WTC11 (cell line): ENCODE measurements around the gene ZDHHC22. TPM values are rescaled to one million over a fixed set of nuclear protein-coding genes. Genes with fewer than 3 reads are reported as not detected.

ENCODE experiments used
- ATAC-seq: fragments of 200-7000 bp; cut with Tn5 transposase; 2 replicates; pipeline ENCODE4 v1.10.0; 2021; ENCODE audit warnings: mild to moderate bottlenecking, moderate library complexity
- CTCF ChIA-PET: fragments of 300-600 bp; sonication (Branson Sonifier 250); formaldehyde crosslinking; loops from one replicate; lab custom pipeline; 2021; ENCODE audit warnings: antibody characterized with exemption; lab: Charles Lee
- POLR2A ChIA-PET: fragments of 350-600 bp; sonication (Branson Sonifier 250); formaldehyde crosslinking; loops from one replicate; lab custom pipeline; 2021; ENCODE audit warnings: antibody characterized with exemption; lab: Charles Lee
- DNase-seq: peaks from one replicate; pipeline ENCODE4 v3.0.0; 2021; ENCODE audit warnings: low spot score
- H3K27ac Mint-ChIP-seq: 2 replicates; pipeline ENCODE4 v1.8.0; 2021; ENCODE audit warnings: mixed read lengths
- H3K27me3 Mint-ChIP-seq: 2 replicates; pipeline ENCODE4 v1.8.0; 2021; ENCODE audit warnings: low read depth, mild to moderate bottlenecking, moderate library complexity, mixed read lengths
- H3K36me3 Mint-ChIP-seq: 2 replicates; pipeline ENCODE4 v1.8.0; 2021; ENCODE audit warnings: mixed read lengths
- H3K4me1 Mint-ChIP-seq: 2 replicates; pipeline ENCODE4 v1.8.0; 2022; ENCODE audit warnings: mixed read lengths
- H3K4me3 Mint-ChIP-seq: 2 replicates; pipeline ENCODE4 v1.8.0; 2021; ENCODE audit warnings: mild to moderate bottlenecking, moderate library complexity, mixed read lengths
- H3K9me3 Mint-ChIP-seq: 2 replicates; pipeline ENCODE4 v1.8.0; 2021; ENCODE audit warnings: mixed read lengths
- AFF4 ChIP-seq: sonication (generic); formaldehyde crosslinking; IDR thresholded peaks from 2 replicates; pipeline ENCODE4 v1.8.1; 2023; ENCODE audit warnings: mild to moderate bottlenecking, missing genetic modification reagents, borderline replicate concordance
- ARID4B ChIP-seq: sonication (generic); formaldehyde crosslinking; IDR thresholded peaks from 2 replicates; pipeline ENCODE4 v1.8.0; 2023; ENCODE audit warnings: missing genetic modification reagents, mild to moderate bottlenecking, borderline replicate concordance
- ERG ChIP-seq: fragments of 250-450 bp; sonication (Bioruptor Pico); IDR thresholded peaks from 2 replicates; pipeline ENCODE4 v1.8.0; 2021; ENCODE audit warnings: mild to moderate bottlenecking
- ETV6 ChIP-seq: sonication (generic); formaldehyde crosslinking; IDR thresholded peaks from 2 replicates; pipeline ENCODE4 v1.8.1; 2022; ENCODE audit warnings: mild to moderate bottlenecking, missing genetic modification reagents
- FOXJ3 ChIP-seq: sonication (generic); formaldehyde crosslinking; IDR thresholded peaks from 2 replicates; pipeline ENCODE4 v1.9.0; 2021; ENCODE audit warnings: missing genetic modification reagents, mild to moderate bottlenecking, borderline replicate concordance
- FOXP1 ChIP-seq: sonication (generic); formaldehyde crosslinking; IDR thresholded peaks from 2 replicates; pipeline ENCODE4 v1.8.0; 2022; ENCODE audit warnings: missing genetic modification reagents, mild to moderate bottlenecking, moderate library complexity, borderline replicate concordance
- IRF2 ChIP-seq: sonication (generic); formaldehyde crosslinking; IDR thresholded peaks from 2 replicates; pipeline ENCODE4 v1.8.0; 2022; ENCODE audit warnings: low read depth, missing genetic modification reagents, borderline replicate concordance
- MAX ChIP-seq: sonication (generic); formaldehyde crosslinking; IDR thresholded peaks from 2 replicates; pipeline ENCODE4 v1.8.0; 2022; ENCODE audit warnings: mild to moderate bottlenecking, missing genetic modification reagents
- SP1 ChIP-seq: sonication (generic); formaldehyde crosslinking; conservative IDR thresholded peaks from 2 replicates; pipeline ENCODE4 v1.8.1; 2022; ENCODE audit warnings: missing genetic modification reagents
- TEAD1 ChIP-seq: sonication (generic); formaldehyde crosslinking; IDR thresholded peaks from 2 replicates; pipeline ENCODE4 v1.8.0; 2022; ENCODE audit warnings: mild to moderate bottlenecking, missing genetic modification reagents
- ZBTB43 ChIP-seq: sonication (generic); formaldehyde crosslinking; IDR thresholded peaks from 2 replicates; pipeline ENCODE4 v1.8.1; 2023; ENCODE audit warnings: mild to moderate bottlenecking, missing genetic modification reagents
- ZNF232 ChIP-seq: sonication (generic); formaldehyde crosslinking; IDR thresholded peaks from 2 replicates; pipeline ENCODE4 v1.8.0; 2022; ENCODE audit warnings: mild to moderate bottlenecking, missing genetic modification reagents
- ZNF317 ChIP-seq: sonication (generic); formaldehyde crosslinking; IDR thresholded peaks from 2 replicates; pipeline ENCODE4 v1.8.1; 2023; ENCODE audit warnings: low read depth, mild to moderate bottlenecking, moderate library complexity, missing genetic modification reagents, borderline replicate concordance
- total RNA-seq: library from RNA; stranded (reverse); gene quantifications from 3 replicates; pipeline ENCODE4 v1.2.3, GENCODE V29; 2021

ZDHHC22 gene
- total RNA-seq, 1 experiment from 2014 or later = 47.7 TPM

- TF ChIP-seq ZBTB43 (CRISPR knock-in tag) (0 out of 2 replicates have a peak, but pooled peaks have one; percentile 39), MAX (CRISPR knock-in tag) (peak; percentile 81), ZNF232 (no peak), ZNF317 (no peak), ARID4B (CRISPR knock-in tag) (peak; percentile 74; the same call in 1 of the 2 replicates), IRF2 (no peak), ERG (CRISPR knock-in tag) (no peak), FOXP1 (CRISPR knock-in tag) (no peak), SP1 (CRISPR knock-in tag) (peak; percentile 66), ETV6 (CRISPR knock-in tag) (peak; percentile 84; the same call in 1 of the 2 replicates), FOXJ3 (CRISPR knock-in tag) (no peak), TEAD1 (peak; percentile 82; the same call in 1 of the 2 replicates), AFF4 (CRISPR knock-in tag) (0 out of 2 replicates have a peak, but pooled peaks have one; percentile 27)
- peak within 1 kb of the TSS; percentile 74 for H3K4me3 Mint-ChIP-seq
- peaks cover 9% of the 10 kb centered on the region for H3K4me1 Mint-ChIP-seq
- peak; percentile 98 for DNase-seq
- CTCF ChIA-PET = interaction anchor here (0.6 to 3.3 kb wide), 25 partner anchors 9 to 306 kb away, joined by 3 to 39 read pairs (median 5); partner anchors contain the start of genes CIPC, GSTZ1, POMT2 and ZDHHC22
- H3K27ac Mint-ChIP-seq = peak within 1 kb of the TSS; percentile 89
- ATAC-seq = peak; percentile 97
- POLR2A ChIA-PET = interaction anchor here (0.6 to 1.2 kb wide), 2 partner anchors 10 to 153 kb away, joined by 4 to 5 read pairs; no protein-coding TSS in a partner anchor
- no peaks in the 10 kb centered on the region for H3K36me3 Mint-ChIP-seq
- H3K27me3 Mint-ChIP-seq = peaks cover 9% of the 10 kb centered on the region
- no peaks in the 10 kb centered on the region for H3K9me3 Mint-ChIP-seq
Measured at GRCh38 chr14:77181603-77182437, 40.2 kb upstream of the ZDHHC22 start, which contains the start of gene TMEM63C. Gene TMEM63C, plus strand, starts transcription at chr14:77181798. Its CDS starts 37,016 bp downstream, at chr14:77218814.
